Lower leg skin (tissue), 3 donors: Measurements from ENCODE around the gene COL15A1.

ENCODE experiments used
- CTCF ChIP-seq, 3 donors: fragments of 450-650 bp; IDR thresholded peaks; one replicate each; pipeline ENCODE4 v1.5.1; 2016; ENCODE audit warnings: antibody characterized with exemption in 3 of 3, mild to moderate bottlenecking in 3 of 3, moderate library complexity in 2 of 3
- POLR2A ChIP-seq, 2 donors: fragments of 450-650 bp; IDR thresholded peaks; one replicate each; pipeline ENCODE4 v1.6.1; 2016 to 2017; ENCODE audit warnings: antibody characterized with exemption in 2 of 2, mild to moderate bottlenecking in 1 of 2, moderate library complexity in 1 of 2

- TF ChIP-seq CTCF (IDR thresholded peaks at IDR 0.05) (no peak), POLR2A (IDR thresholded peaks at IDR 0.05) (no peak)
Observed at GRCh38 chr9:99025616-99026270, 82.0 kb downstream of the COL15A1 start.
